RPMI7951 (cell line): ENCODE results near the gene FNDC7. TPM values are rescaled to one million over a fixed set of nuclear protein-coding genes. Genes with fewer than 3 reads are reported as not detected.
A peak's percentile ranks its signal among the peaks of the same experiment; 100 is the strongest.
"Not testable (repeated sequence)": the region's sequence is repeated elsewhere in the genome, so short reads cannot be mapped to it uniquely, and the experiment has no call there.

Experiments
- DNase-seq: peaks from one replicate; pipeline ENCODE4 v3.0.0-alpha.2; 2012; ENCODE audit warnings: low read depth
- total RNA-seq: library from RNA; depleted of rRNA; stranded (reverse); fragments of >200 nt; shearing (Covaris generic); gene quantifications from 2 replicates; pipeline ENCODE4 v1.2.3, GENCODE V29; 2014

FNDC7 gene
- total RNA-seq, 1 experiment from 2014 or later = 0.12 TPM

- no peak for DNase-seq
Measured at GRCh38 chr1:108734171-108734865, 21.6 kb downstream of the FNDC7 start.

DNA sequence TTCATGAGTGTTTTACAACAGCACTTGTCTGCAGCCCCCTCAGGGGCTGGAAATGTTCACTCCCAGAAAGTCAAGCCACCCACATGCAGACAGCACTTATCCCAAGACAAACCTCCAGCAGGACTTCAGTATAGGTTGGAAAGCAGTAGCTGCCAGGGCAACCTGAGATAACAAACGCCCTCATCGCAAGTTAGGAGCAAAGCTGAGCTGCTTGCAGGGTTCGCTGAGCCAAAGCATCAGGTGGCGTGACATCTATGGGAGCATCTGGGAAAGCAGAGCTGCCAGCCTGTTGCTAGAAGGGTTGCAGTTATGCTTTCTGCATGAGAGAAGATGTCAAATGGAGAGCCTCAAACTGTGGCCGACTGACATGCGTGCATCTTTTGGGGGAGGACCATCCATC, 29.5 kb downstream of the FNDC7 start:
- no peak for DNase-seq

DNA sequence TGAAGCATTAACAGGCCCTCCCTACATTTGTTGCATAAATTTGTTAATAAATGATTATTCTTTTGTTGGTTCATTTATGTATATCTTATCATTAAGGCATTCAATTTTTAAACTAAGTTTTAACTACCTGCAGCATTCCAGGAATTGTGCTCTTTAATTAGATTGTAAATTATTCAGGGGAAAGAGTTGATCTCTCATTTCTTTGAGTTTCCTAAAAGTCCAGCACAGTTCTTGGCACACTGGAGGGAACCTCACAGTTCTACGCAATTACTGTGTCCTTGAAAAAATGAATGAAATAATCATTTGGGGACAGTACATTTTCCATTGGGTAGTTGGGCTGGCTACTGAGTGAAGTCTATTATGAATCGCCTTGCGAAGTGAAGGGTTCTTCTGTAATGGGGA, 33.3 kb downstream of the FNDC7 start:
- no peak for DNase-seq

DNA sequence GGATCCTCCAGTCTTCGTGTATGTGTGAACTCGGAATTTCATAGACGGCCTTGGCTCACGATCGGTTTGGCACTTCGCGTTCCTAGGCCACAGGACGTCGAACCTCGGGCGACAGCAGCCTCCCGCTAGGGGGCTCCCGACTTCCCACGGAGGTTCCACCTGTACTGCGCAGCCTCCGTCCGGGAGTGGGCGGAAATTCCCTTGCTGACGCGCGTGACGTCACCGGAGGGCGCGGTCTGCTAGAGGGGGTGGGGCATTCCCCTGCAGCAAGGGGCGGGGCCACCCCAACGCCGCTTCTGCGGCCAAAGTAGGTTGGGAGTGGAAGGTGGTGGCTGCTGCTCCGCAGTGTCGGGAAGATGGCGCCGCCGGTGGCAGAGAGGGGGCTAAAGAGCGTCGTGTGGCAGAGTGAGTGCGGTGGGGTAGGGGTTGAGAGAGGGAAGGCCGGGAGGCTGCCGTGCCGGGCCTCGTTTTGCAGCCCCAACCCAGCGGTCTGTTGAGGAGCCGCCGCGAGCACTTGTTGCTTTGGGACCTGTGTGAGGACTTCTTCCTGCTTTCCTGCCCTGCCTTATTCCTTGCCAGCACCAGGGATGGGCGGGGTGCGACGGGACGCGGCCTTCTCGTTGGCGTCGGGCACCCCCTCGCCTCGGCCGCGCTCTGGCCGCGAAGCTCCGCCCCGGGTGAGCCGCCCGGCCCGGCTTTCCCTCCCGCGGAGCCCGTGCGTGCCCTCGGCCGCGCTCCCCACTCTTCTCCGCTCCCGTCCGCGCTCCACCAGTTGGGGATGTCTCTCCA, 33.9 kb downstream of the FNDC7 start, which contains the start of gene STXBP3:
Gene STXBP3, plus strand, starts transcription at position 293 of the 789 bp plus-strand sequence. Its CDS starts 64 bp downstream, at position 357.
- peak; percentile 95 for DNase-seq

DNA sequence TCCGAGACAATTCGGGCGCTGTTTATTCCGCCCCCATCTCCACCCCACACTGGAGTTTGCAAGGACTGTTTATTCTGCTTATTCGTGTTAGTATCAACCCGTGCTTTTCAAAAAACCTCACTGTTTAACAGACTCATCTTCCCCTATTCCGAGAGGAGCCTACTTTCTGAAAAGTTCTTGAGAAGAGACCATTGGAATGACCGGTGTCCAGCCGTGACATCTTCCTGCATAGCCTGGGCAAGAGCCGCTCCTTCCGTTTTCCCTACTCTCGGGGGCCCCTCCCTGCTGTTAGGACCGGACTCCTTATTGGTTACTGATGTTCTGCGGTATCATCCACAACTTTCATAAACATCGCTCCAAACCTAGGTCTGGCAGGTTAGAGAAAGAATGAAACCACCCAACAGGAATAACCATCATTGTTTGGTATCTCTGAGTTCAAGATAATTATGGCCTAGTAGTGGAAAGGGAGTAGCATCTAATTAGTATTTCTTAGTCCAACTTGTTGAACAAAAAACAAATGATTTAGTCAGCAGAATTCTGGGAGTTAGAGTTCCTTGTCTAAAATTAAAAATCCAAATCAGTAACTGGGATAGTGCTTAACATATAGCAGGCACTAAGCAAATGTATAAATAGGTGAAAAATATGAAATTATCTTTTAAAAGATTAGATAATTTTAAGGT, 34.6 kb downstream of the FNDC7 start:
- peak; percentile 87 for DNase-seq

DNA sequence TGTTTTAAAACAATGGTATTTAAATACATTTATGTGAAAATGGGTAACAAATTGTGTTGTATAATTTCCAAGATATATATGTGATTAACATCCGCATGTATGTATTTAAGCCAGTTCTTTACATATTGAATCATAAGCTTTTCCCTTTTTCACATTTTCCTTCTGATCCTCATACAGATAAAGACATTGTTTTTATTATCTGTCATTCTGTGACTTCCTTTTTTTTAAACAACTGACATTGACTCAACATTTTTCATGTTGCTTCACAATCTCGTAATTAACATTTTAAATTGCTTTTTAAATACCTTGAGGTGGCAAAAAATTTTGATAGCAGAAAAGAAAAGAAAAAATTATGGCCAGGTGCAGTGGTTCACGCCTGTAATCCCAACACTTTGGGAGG, 35.2 kb downstream of the FNDC7 start:
- no peak for DNase-seq

GRCh38 chr1:108749081-108749480, 36.4 kb downstream of the FNDC7 start:
- no peak for DNase-seq

- DNase-seq = peak; percentile 8
Measured at GRCh38 chr1:108750476-108751181, 37.9 kb downstream of the FNDC7 start.

GRCh38 chr1:108753363-108753762, 40.7 kb downstream of the FNDC7 start:
- DNase-seq = no peak

- no peak for DNase-seq
Measured at GRCh38 chr1:108758796-108759195, 46.1 kb downstream of the FNDC7 start.

DNA sequence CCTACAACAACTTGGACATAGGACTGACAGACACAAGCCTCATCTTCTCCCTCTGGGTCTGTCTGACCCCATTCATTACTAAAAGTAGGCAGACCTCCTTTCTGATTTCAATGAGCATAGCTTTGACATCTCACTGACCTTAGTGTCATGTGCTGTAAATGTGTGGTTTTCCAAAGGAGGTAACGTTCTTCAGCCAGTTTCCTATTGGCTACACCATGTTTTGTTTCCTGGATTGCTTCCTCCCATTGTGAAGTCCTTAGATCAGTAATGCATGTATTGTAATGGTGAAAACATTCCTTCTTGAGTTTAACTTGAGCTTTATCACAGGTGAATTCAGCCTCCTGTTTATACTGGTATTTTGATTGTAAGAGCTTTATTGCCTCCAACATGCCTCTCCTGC, 54.4 kb downstream of the FNDC7 start:
- no peak for DNase-seq

DNA sequence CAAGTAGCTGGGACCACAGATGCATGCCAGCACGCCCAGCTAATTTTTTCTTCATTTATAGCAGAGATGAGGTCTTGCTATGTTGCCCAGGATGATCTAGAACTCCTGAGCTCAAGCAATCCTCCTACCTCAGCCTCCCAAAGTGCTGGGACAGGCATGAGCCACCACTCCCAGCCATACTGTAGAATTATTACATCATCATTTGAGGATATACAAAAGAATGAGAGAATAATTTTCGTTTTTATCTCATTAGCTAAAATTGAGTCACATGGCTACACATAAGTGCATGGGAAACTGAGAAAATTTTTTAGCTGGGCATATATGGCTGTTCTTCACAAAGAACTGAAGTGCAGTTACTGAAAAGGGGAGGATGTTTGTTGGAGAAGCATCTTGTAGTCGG, 55.0 kb downstream of the FNDC7 start:
- DNase-seq = no peak

DNA sequence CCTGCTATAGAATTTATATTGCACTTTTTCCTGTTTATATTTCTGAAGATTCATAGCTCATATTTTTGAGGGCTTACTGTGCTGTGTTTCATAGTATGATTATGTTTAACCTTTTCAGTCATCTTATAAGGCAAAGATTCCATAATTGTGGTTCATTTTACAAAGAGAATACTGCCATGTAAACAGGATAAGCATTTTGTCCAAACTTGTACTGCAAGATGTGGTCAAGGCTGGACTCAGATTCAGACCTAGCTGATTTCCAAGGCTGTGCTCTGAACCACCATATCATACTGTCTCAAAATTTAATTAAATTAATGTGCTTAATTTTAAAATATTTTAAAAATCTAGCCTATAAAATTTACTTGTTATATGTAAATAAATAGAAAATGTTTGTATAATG, 65.1 kb downstream of the FNDC7 start:
- DNase-seq = no peak

DNA sequence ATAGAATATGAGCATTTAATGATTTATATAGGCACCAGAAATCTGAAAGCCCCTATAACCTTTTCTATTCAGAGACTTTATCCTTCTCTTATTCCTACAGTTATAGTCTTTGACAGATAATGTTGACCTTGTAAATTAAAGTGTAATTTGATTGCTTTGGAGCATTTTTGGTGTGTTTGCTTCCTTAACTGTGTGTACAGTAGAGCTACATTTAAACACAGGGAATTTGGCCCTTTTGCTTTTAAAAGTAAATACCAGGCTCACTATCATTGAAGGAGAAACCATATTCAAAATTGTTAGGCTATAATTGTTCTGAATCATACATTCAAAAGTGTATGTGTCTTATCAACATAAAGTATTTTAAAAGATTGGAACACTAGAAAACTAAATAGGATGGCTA, 66.7 kb downstream of the FNDC7 start:
- no peak for DNase-seq

- DNase-seq = no peak
Measured at GRCh38 chr1:108780937-108781574, 68.3 kb downstream of the FNDC7 start.

GRCh38 chr1:108781575-108781944, 68.9 kb downstream of the FNDC7 start:
- not testable (repeated sequence) for DNase-seq

DNA sequence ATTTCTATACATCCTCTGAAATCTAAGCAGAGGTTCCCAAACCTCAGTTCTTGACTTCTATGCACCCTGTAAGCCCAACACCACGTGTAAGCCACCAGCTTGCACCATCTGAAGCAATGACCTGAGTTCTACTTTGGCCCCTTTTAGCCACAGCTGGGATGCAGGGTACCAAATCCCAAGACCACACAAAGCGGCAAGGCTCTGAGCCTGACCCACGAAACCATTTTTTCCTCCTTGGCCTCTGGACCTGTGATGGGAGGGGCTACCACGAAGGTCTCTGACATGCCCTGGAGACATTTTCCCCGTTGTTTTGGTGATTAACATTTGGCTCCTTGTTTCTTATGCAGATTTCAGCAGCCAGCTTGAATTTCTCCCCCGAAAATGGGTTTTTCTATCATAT, 72.6 kb downstream of the FNDC7 start:
- DNase-seq = no peak

DNA sequence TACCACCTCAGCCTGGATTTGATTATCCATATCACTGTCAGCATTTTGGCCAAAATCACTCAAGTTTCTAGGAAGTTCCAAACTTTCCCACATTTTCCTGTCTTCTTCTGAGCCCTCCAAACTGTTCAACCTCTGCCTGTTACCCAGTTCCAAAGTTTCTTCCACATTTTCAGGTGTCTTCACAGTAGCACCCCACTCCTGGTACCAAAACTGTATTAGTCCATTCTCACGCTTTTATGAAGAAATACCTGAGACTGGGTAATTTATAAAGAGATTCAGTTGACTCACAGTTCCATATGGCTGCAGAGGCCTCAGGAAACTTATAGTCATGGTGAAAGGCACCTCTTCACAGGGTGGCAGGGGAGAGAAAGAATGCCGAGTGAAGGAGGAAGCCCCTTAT, 73.2 kb downstream of the FNDC7 start:
- no peak for DNase-seq

GRCh38 chr1:108791790-108792189, 79.1 kb downstream of the FNDC7 start:
- DNase-seq = no peak
